Measurements from ENCODE around the gene RDH16. TPM values are rescaled to one million over a fixed set of nuclear protein-coding genes. Genes with fewer than 3 reads are reported as not detected.

RDH16 gene
- total RNA-seq, 1 experiment from 2014 or later, result 0.39 TPM

DNA sequence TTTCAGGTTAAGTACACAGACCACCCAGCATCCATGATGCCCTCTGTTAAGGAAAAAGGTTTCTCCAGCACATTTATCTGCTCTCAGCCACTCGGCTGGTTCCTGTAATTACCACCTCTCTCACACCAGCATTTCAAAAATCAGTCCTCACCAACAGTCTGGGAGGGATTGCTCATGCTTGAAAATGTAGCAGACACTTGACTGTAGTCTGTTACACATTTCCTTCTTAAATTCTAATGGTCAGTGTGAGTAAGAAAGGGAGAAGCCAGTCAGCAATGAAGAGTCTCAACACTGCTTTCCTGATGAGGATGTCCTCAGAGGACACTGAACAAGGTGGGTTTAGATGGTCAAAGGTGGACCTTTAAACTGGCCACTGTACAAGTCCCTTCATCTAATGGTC lies 43.0 kb upstream of the RDH16 start:
- no peak overlapping the region for H3K4me2 ChIP-seq (ENCODE audit: insufficient read depth, insufficient read length, low read length)
- no peak overlapping the region for H2AK5ac ChIP-seq (ENCODE audit: insufficient read length, low read length)
- H3K23ac ChIP-seq (ENCODE audit: insufficient read length, low read depth, low read length), result no peak overlapping the region
- no peaks in the 10 kb centered on the region for H3K9me3 ChIP-seq (ENCODE audit: control insufficient read depth, low read depth, low read length)
- no peaks in the 10 kb centered on the region for H3K27me3 Mint-ChIP-seq (ENCODE audit: low read depth)
- H3K36me3 Mint-ChIP-seq (ENCODE audit: insufficient read depth in 1 of 3, low read depth in 3 of 3), result peaks cover 28 to 66% (median 63%) of the 10 kb centered on the region in 3 experiments
- H3K4me1 ChIP-seq (ENCODE audit: insufficient read depth, low read length), result no peaks in the 10 kb centered on the region
- H3K27ac ChIP-seq (ENCODE audit: insufficient read length, low read depth, low read length), result no peak overlapping the region
- no peaks in the 10 kb centered on the region for H4K20me1 ChIP-seq (ENCODE audit: control insufficient read depth, insufficient read depth, insufficient read length)
- H3K27me3 ChIP-seq (ENCODE audit: insufficient read depth, low read length), result no peaks in the 10 kb centered on the region
- no peak overlapping the region for H4K91ac ChIP-seq (ENCODE audit: insufficient read length, low read depth, low read length)
- no peaks in the 10 kb centered on the region for H3K23me2 ChIP-seq (ENCODE audit: insufficient read length, low read depth, low read length, poor library complexity, severe bottlenecking)
- no peak overlapping the region; a peak in 1 of 7 replicates for H3K27ac Mint-ChIP-seq
- TF ChIP-seq, protein P1, sequence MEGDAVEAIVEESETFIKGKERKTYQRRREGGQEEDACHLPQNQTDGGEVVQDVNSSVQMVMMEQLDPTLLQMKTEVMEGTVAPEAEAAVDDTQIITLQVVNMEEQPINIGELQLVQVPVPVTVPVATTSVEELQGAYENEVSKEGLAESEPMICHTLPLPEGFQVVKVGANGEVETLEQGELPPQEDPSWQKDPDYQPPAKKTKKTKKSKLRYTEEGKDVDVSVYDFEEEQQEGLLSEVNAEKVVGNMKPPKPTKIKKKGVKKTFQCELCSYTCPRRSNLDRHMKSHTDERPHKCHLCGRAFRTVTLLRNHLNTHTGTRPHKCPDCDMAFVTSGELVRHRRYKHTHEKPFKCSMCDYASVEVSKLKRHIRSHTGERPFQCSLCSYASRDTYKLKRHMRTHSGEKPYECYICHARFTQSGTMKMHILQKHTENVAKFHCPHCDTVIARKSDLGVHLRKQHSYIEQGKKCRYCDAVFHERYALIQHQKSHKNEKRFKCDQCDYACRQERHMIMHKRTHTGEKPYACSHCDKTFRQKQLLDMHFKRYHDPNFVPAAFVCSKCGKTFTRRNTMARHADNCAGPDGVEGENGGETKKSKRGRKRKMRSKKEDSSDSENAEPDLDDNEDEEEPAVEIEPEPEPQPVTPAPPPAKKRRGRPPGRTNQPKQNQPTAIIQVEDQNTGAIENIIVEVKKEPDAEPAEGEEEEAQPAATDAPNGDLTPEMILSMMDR (conservative IDR thresholded peaks at IDR 0.05), result no peak
- no peak overlapping the region for H4K8ac ChIP-seq (replicated peaks; ENCODE audit: insufficient read length, low read depth, low read length)
- no peak overlapping the region for H3T11ph ChIP-seq (ENCODE audit: low read length)
- peaks cover 3% of the 10 kb centered on the region for H3K79me2 ChIP-seq (ENCODE audit: insufficient read depth, low read length)
- no peak overlapping the region for H2BK15ac ChIP-seq (ENCODE audit: low read depth, low read length)
- no peak overlapping the region for H3K4me3 Mint-ChIP-seq
- no peak overlapping the region for H2BK120ac ChIP-seq (ENCODE audit: low read depth, low read length, poor library complexity, severe bottlenecking)
- H2BK12ac ChIP-seq (ENCODE audit: insufficient read length, low read depth, low read length), result no peak overlapping the region
- H3K18ac ChIP-seq (ENCODE audit: insufficient read length, low read depth, low read length), result no peak overlapping the region
- H3K9ac ChIP-seq (ENCODE audit: extremely low read depth, insufficient read length, low read length), result no peak overlapping the region
- H2AFZ ChIP-seq (ENCODE audit: low read length), result no peak overlapping the region
- H3K14ac ChIP-seq (ENCODE audit: insufficient read depth, low read length), result no peak overlapping the region
- WGBS (ENCODE audit: extremely low coverage, insufficient read length, low lambda C conversion rate), result no CpG with 5 or more reads among the region's 1 CpG
- no peak overlapping the region for H2BK20ac ChIP-seq (ENCODE audit: low read depth, low read length, poor library complexity, severe bottlenecking)
- H3K9me3 Mint-ChIP-seq, result no peaks in the 10 kb centered on the region; a peak in 1 of 5 replicates
- H3K79me1 ChIP-seq (ENCODE audit: insufficient read depth, low read depth, low read length, poor library complexity, severe bottlenecking), result peaks cover 18% of the 10 kb centered on the region
- no peak overlapping the region for H2BK5ac ChIP-seq (ENCODE audit: insufficient read length, low read length)
- H4K5ac ChIP-seq (ENCODE audit: insufficient read length, low read depth, low read length), result no peak overlapping the region
- H3K4ac ChIP-seq (ENCODE audit: low read depth, low read length), result no peak overlapping the region
- H3K4me1 Mint-ChIP-seq, result peaks cover 9 to 14% of the 10 kb centered on the region in 2 experiments
- DNase-seq, result no peak
- no peak overlapping the region for H3K56ac ChIP-seq (ENCODE audit: insufficient read length, low read depth, low read length)
